ENCODE data around the gene SLC9A9. TPM values are rescaled to one million over a fixed set of nuclear protein-coding genes. Genes with fewer than 3 reads are reported as not detected.

The SLC9A9 gene
- total and polyA plus RNA-seq, 2 of the 8 experiments (the other 6 are each of a cell fraction or from before 2014, with no cell fraction given) = 0.48 to 1.1 TPM

DNA sequence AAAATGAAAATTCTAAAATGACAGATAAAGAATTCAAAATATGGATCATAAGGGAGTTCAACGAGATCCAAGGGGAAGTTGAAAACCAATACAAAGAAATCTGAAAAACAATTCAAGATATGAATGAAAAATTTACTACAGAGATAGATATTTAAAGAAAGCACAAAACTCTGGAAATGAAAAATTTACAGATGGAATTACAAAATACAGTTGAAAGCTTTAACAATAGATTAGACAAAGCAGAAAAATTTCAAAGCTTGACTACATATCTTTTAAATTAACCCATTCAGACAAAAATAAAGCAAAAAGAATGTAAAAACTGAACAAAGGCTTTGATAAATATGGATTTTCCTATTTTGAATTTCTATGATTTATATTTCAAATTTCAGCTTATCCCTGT, 211.1 kb downstream of the SLC9A9 start:
- no peak overlapping the region for H3K4me3 ChIP-seq (ENCODE audit: extremely low read depth in 1 of 4, insufficient read depth in 2 of 4, low read depth in 3 of 4, low read length in 4 of 4)
- no peak overlapping the region for H3K9ac ChIP-seq (replicated peaks in 1 of 4; ENCODE audit: extremely low read depth in 1 of 4, low read depth in 3 of 4, low read length in 3 of 4)
- H3K79me2 ChIP-seq (ENCODE audit: control insufficient read depth in 1 of 2, insufficient read depth in 2 of 2, low read length in 2 of 2) = no peaks in the 10 kb centered on the region
- no peak overlapping the region for H4K5ac ChIP-seq (ENCODE audit: insufficient read length, low read depth, low read length)
- no peaks in the 10 kb centered on the region for H3K4me1 ChIP-seq (replicated peaks in 1 of 4; ENCODE audit: control insufficient read depth in 3 of 4, insufficient read depth in 4 of 4, low read length in 3 of 4)
- no peaks in the 10 kb centered on the region for H3K79me1 ChIP-seq (ENCODE audit: low read depth, low read length)
- H3K56ac ChIP-seq (replicated peaks; ENCODE audit: insufficient read length, low read depth, low read length) = no peak overlapping the region
- no peaks in the 10 kb centered on the region for H3K36me3 ChIP-seq (ENCODE audit: control insufficient read depth in 2 of 4, insufficient read depth in 4 of 4, low read length in 3 of 4)
- FAIRE-seq (no peak), DNase-seq (ENCODE audit: low read depth in 1 of 2, low spot score in 2 of 2) (no peak)
- no peaks in the 10 kb centered on the region for H3K9me3 ChIP-seq (ENCODE audit: insufficient read depth in 2 of 2, low read depth in 1 of 2, low read length in 1 of 2)
- TF ChIP-seq EGR1 (IDR thresholded peaks at IDR 0.05; ENCODE audit: borderline replicate concordance, low read depth, low read length) (no peak), SUZ12 (IDR thresholded peaks at IDR 0.05; ENCODE audit: low read length) (no peak), POU5F1 (IDR thresholded peaks at IDR 0.05; ENCODE audit: low read depth, low read length) (no peak), ASH2L (IDR thresholded peaks at IDR 0.05; ENCODE audit: low read length) (no peak)
- TF ChIP-seq, protein P1, sequence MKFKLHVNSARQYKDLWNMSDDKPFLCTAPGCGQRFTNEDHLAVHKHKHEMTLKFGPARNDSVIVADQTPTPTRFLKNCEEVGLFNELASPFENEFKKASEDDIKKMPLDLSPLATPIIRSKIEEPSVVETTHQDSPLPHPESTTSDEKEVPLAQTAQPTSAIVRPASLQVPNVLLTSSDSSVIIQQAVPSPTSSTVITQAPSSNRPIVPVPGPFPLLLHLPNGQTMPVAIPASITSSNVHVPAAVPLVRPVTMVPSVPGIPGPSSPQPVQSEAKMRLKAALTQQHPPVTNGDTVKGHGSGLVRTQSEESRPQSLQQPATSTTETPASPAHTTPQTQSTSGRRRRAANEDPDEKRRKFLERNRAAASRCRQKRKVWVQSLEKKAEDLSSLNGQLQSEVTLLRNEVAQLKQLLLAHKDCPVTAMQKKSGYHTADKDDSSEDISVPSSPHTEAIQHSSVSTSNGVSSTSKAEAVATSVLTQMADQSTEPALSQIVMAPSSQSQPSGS (IDR thresholded peaks at IDR 0.05; ENCODE audit: low read length) = no peak
- H3K23ac ChIP-seq (ENCODE audit: insufficient read length) = no peak overlapping the region
- no peaks in the 10 kb centered on the region for H3K27me3 ChIP-seq (replicated peaks in 1 of 4; ENCODE audit: control insufficient read depth in 3 of 4, extremely low read depth in 1 of 4, insufficient read depth in 3 of 4, low read length in 3 of 4)
- no peak overlapping the region for H3K14ac ChIP-seq (ENCODE audit: insufficient read length)
- H4K20me1 ChIP-seq (replicated peaks in 1 of 2; ENCODE audit: control insufficient read depth in 1 of 2, insufficient read depth in 2 of 2, low read length in 2 of 2) = no peaks in the 10 kb centered on the region
- CTCF ChIA-PET (ENCODE audit: partially characterized antibody) = interaction anchor here (1.2 to 2.0 kb wide), 2 partner anchors 203 to 206 kb away, joined by 3 to 6 read pairs; no protein-coding TSS in a partner anchor
- no peak overlapping the region for H4K8ac ChIP-seq (ENCODE audit: extremely low read depth, insufficient read depth, low read length)
- H3K23me2 ChIP-seq (ENCODE audit: low read depth, low read length) = no peaks in the 10 kb centered on the region
- no peak overlapping the region for H4K91ac ChIP-seq (replicated peaks; ENCODE audit: insufficient read length, low read length)
- no peak overlapping the region for H2BK120ac ChIP-seq (replicated peaks; ENCODE audit: low read depth, low read length)
- no peak overlapping the region for H2BK5ac ChIP-seq (ENCODE audit: low read depth, low read length)
- no peak overlapping the region for H2BK12ac ChIP-seq (ENCODE audit: low read depth, low read length)
- no peak overlapping the region for H3K4ac ChIP-seq (replicated peaks; ENCODE audit: insufficient read length, low read depth, low read length)
- 86% methylated on average over 1 of the region's 1 CpG; no CpG with 5 or more reads in 1 of the 2 experiments for WGBS, 2 experiments (ENCODE audit: extremely low coverage in 1 of 2, insufficient coverage in 1 of 2, insufficient read length in 1 of 2, insufficient replicate concordance in 2 of 2, low coverage in 1 of 2, low lambda C conversion rate in 2 of 2, missing lambda C conversion rate in 1 of 2)
- H2BK15ac ChIP-seq (ENCODE audit: low read length) = no peak overlapping the region
- no peak overlapping the region for H3K27ac ChIP-seq (ENCODE audit: low read depth, low read length)
- no peak overlapping the region for H2BK20ac ChIP-seq (ENCODE audit: low read length)
- POLR2A ChIA-PET (ENCODE audit: partially characterized antibody) = no interaction called here
- H2AFZ ChIP-seq (ENCODE audit: low read length) = no peak overlapping the region
- no peak overlapping the region for H3K4me2 ChIP-seq (ENCODE audit: insufficient read depth in 1 of 2, low read depth in 2 of 2, low read length in 2 of 2)
- no peak overlapping the region for H3K18ac ChIP-seq (ENCODE audit: extremely low read depth, low read length)
- no peak overlapping the region for H2AK5ac ChIP-seq (ENCODE audit: low read depth, low read length)
